GM21526 (cell line): Measurements from ENCODE around the gene ATN1.

Experiments used
- ATAC-seq: cut with Tn5 transposase; IDR thresholded peaks from one replicate; pipeline ENCODE4 v1.9.1; 2021; ENCODE audit warnings: moderate library complexity; ENCODE audit not compliant: unreplicated experiment, low FRiP score

Gene ATN1

GRCh38 chr12:6942331-6942665 lies 14.5 kb downstream of the ATN1 start:
- ATAC-seq: no peak

- peak; percentile 25 for ATAC-seq
These were observed 15.6 kb downstream of the ATN1 start for GRCh38 chr12:6943389-6943721.

DNA sequence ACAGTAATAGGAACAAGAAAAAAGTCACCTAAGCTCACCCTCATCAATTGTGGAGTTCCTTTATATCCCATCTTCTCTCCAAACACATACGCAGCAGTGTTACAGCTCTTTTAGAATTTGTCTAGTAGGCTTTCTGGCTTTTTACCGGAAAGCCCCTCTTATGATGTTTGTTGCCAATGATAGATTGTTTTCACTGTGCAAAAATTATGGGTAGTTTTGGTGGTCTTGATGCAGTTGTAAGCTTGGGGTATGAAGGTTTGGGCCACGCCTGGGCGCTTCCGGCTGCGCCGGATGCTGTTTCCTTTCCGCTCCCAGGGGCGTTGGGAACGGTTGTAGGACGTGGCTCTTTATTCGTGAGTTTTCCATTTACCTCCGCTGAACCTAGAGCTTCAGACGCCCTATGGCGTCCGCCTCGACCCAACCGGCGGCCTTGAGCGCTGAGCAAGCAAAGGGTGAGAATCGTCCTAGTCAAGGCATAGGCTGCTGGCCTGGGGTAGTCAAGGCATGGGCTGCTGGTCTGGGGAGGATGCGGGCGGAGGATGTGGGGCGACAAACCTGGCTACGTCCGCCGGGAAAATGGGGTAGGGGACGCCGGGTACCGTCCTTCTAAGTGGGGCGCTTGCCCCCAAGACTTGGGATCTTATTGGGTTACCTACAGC lies 16.1 kb downstream of the ATN1 start, which contains the start of the genes C12orf57 and RNU7-1:
C12orf57 (plus strand) TSS at position 301 of the 659 bp plus-strand sequence; CDS start at position 401, 100 bp downstream.
RNU7-1 (plus strand) TSS at position 95 of the 659 bp plus-strand sequence.
- peak; percentile 23 for ATAC-seq

DNA sequence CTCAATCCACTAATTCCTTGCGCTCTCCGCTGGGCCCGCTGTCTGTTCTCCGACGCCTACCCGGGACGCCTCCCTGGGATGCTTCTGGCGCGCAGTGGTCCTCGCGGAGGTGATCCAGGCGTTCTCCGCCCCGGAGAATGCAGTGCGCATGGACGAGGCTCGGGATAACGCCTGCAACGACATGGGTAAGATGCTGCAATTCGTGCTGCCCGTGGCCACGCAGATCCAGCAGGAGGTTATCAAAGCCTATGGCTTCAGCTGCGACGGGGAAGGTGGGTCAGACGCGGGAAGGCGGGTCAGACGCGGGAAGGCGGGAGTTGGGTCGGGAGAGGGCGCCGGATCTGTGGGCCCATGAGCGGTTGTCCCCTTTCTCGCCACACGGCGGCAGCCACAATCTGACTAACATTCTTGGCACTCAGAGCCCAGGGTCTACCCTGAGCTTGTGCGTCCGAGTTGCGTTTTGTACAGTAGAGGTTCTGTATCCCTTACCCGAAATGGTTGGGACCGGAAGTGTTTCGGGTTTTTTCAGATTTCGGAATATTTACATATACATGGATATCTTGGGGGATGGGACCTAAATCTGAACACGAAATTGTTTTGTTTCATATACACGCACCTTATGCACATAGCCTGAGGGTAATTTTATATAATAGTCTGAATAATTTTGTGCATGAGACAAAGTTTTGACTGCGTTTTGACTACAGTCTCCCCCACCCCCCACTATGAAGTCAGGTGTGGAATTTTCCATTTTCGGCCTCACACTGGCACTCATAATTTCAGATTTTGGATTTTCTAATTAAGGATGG lies 16.8 kb downstream of the ATN1 start:
- ATAC-seq: peak; percentile 47

GRCh38 chr12:6945613-6946012 lies 17.9 kb downstream of the ATN1 start:
- no peak for ATAC-seq

GRCh38 chr12:6946033-6946919 lies 18.5 kb downstream of the ATN1 start:
- ATAC-seq: no peak

- no peak for ATAC-seq
These were observed 19.2 kb downstream of the ATN1 start for GRCh38 chr12:6946920-6947374.

- no peak for ATAC-seq
These were observed 19.9 kb downstream of the ATN1 start for GRCh38 chr12:6947615-6948014.

- no peak for ATAC-seq
These were observed 21.3 kb downstream of the ATN1 start for GRCh38 chr12:6948873-6949594.

GRCh38 chr12:6950401-6950801 lies 22.6 kb downstream of the ATN1 start:
- ATAC-seq: no peak

GRCh38 chr12:6950811-6951540 lies 23.2 kb downstream of the ATN1 start, which contains the start of gene PTPN6:
Gene PTPN6 (plus strand): TSS chr12:6951356. CDS start chr12:6951513, 157 bp downstream.
- no peak for ATAC-seq

- no peak for ATAC-seq
These were observed 23.9 kb downstream of the ATN1 start for GRCh38 chr12:6951551-6952120.

GRCh38 chr12:6952121-6952862 lies 24.5 kb downstream of the ATN1 start:
- no peak for ATAC-seq

GRCh38 chr12:6952863-6953441 lies 25.2 kb downstream of the ATN1 start:
- no peak for ATAC-seq

- ATAC-seq: peak; percentile 27
These were observed 25.9 kb downstream of the ATN1 start for GRCh38 chr12:6953442-6954315.

DNA sequence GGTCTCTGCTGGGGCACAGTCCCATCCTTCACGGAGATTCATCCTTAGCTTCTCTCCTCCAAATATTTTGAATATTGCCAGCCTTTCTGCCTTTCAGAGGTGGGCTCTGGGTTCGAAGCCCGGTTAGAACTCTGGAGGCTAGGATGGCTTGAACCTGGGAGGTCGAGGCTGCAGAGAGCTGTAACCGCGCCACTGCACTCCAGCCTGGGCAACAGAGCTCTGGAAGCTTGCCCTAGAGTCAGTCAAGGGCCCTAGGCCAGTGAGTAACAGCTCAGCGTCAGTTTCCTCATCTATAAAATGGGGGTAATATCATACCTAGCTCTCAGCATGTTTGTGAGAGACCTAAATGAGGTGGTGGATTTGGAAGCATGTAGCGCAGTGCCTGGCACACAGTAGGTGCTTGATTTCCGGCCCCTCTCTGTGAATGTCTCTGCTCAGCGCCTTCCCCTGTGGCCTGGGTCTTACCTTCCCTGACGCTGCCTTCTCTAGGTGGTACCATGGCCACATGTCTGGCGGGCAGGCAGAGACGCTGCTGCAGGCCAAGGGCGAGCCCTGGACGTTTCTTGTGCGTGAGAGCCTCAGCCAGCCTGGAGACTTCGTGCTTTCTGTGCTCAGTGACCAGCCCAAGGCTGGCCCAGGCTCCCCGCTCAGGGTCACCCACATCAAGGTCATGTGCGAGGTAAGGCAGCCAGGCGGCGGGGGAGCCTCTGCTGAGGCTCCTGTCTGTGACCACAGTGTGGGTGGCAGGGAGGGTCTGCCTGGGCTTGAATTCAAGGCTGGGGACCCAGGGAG lies 26.8 kb downstream of the ATN1 start:
- no peak for ATAC-seq
